ENCODE results near the gene PDE4B. TPM values are rescaled to one million over a fixed set of nuclear protein-coding genes. Genes with fewer than 3 reads are reported as not detected.

The PDE4B gene
- total and polyA plus RNA-seq, 10 of the 15 experiments (the other 5 are each of a cell fraction or from before 2014, with no cell fraction given): 3.0 to 13.2 (median 5.7) TPM

GRCh38 chr1:66271216-66271903 lies 478.7 kb downstream of the PDE4B start (continued):
- TF ChIP-seq ZBTB4 (CRISPR knock-in tag; IDR thresholded peaks at IDR 0.05) (no peak), SREBF2 (IDR thresholded peaks at IDR 0.05; ENCODE audit: low read length) (no peak), KDM1A (IDR thresholded peaks at IDR 0.05; ENCODE audit: borderline replicate concordance) (no peak), NKRF (conservative IDR thresholded peaks at IDR 0.05) (no peak), ELK1 (IDR thresholded peaks at IDR 0.05; ENCODE audit: low read depth, low read length) (no peak), USF1 (IDR thresholded peaks at IDR 0.05; ENCODE audit: borderline replicate concordance, extremely low read length, insufficient read depth, low read depth, low read length) (no peak), ZNF592 (IDR thresholded peaks at IDR 0.05) (no peak), E2F8 (IDR thresholded peaks at IDR 0.05; ENCODE audit: low read depth, partially characterized antibody) (no peak), POLR2A (IDR thresholded peaks at IDR 0.05; ENCODE audit: low read depth, low read length) (no peak), ZSCAN29 (IDR thresholded peaks at IDR 0.05) (no peak), SUZ12 (IDR thresholded peaks at IDR 0.05; ENCODE audit: unreplicated experiment) (no peak)

Data from GM12878 (cell line).